ENCODE data around the gene SETD4.

GRCh38 chr21:35991131-35991530, 69.2 kb downstream of the SETD4 start:
- TF ChIP-seq RAD21 (IDR thresholded peaks at IDR 0.05; ENCODE audit: low read depth) (no peak), EP300 (IDR thresholded peaks at IDR 0.05; ENCODE audit: borderline replicate concordance) (no peak), CEBPB (IDR thresholded peaks at IDR 0.05) (no peak), TEAD4 (IDR thresholded peaks at IDR 0.05) (no peak), YY1 (IDR thresholded peaks at IDR 0.05; ENCODE audit: low read depth) (no peak)

Data from Ishikawa (cell line).